Spinal cord (tissue), 10 donors: Measurements from ENCODE around the gene SAP30BP. TPM values are rescaled to one million over a fixed set of nuclear protein-coding genes. Genes with fewer than 3 reads are reported as not detected.
"Not testable (repeated sequence)": the region's sequence is repeated elsewhere in the genome, so short reads cannot be mapped to it uniquely, and the experiment has no call there.

Experiments
- DNase-seq, 6 donors: peaks; one replicate each; pipeline versions ENCODE4 v3.0.0 to v3.0.0-alpha.2; 2013 to 2015; ENCODE audit warnings: low spot score in 6 of 6, low read depth in 4 of 6
- H3K27ac ChIP-seq: one replicate; pipeline ENCODE4 v1.5.1; 2013; ENCODE audit warnings: low read depth, low read length, control low read depth
- H3K27me3 ChIP-seq: one replicate; pipeline ENCODE4 v1.6.1; 2013; ENCODE audit warnings: low read length; ENCODE audit not compliant: control insufficient read depth, insufficient read depth
- H3K36me3 ChIP-seq: one replicate; pipeline ENCODE4 v1.6.1; 2013; ENCODE audit warnings: low read length; ENCODE audit not compliant: control insufficient read depth, insufficient read depth
- H3K4me1 ChIP-seq: one replicate; pipeline ENCODE4 v1.6.1; 2013; ENCODE audit warnings: low read length; ENCODE audit not compliant: control insufficient read depth, insufficient read depth
- H3K4me3 ChIP-seq: one replicate; pipeline ENCODE4 v1.5.1; 2013; ENCODE audit warnings: low read depth, low read length, control low read depth
- H3K9me3 ChIP-seq: one replicate; pipeline ENCODE4 v1.6.1; 2013; ENCODE audit warnings: low read length; ENCODE audit not compliant: control insufficient read depth, insufficient read depth
- WGBS: methylation state at CpG from one replicate; pipeline ENCODE4 v1.1.5; 2013; ENCODE audit warnings: missing lambda C conversion rate; ENCODE audit not compliant: insufficient coverage; 5-methylcytosine and 5-hydroxymethylcytosine counted together
- polyA plus RNA-seq, 2 donors: library from polyadenylated mRNA; unstranded; fragments of 120-200 nt; gene quantifications; one replicate each; pipeline ENCODE4 v1.2.1, GENCODE V29; 2013; ENCODE audit not compliant: insufficient read length in 2 of 2
- total RNA-seq, 2 donors: library from RNA; depleted of rRNA in 1 of 2; stranded (reverse); fragments of 120-200 nt in 1 of 2; fragments of >200 nt in 1 of 2; gene quantifications; one replicate each; pipeline versions ENCODE4 v1.2.3 to v1.2.4, GENCODE V29; 2013 to 2014
- donor health status: healthy.

The SAP30BP gene
- total and polyA plus RNA-seq, 4 donors, result 44.3 to 123 (median 105) TPM

DNA sequence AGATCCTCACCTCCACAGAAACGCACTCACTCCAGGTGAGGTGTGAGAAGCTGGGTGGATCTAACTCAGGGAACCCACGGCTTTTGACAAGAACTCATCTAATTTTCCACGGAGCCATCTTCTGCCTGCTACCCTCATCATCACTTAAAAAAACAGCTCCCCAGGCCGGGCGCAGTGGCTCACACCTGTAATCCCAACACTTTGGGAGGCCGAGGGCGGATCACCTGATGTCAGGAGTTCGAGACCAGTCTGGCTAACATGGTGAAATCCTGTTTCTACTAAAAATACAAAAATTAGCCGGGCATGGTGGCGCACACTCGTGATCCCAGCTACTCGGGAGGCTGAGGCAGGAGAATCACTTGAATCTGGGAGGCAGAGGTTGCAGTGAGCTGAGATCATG is 29.1 kb upstream of the SAP30BP start:
- not testable (repeated sequence) for H3K27ac ChIP-seq

DNA sequence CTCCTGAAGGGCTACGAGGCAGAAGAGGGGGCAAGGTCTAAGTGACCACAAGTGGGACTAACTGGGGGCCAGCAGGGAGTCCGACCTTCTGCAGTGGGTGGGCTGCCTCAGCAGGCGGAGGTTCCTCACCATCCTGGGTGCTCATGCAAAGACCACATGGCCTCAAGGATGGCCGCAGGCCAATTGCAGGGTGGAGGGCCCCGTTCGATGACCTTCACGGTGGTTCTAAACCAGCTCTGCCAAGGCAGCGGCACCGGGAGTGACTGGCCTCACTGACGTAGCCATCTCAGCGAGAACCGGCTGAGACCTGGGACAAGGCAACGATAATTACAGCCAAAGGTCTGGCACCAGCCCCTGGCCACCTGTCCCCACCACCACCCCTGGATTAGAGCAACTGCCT is 28.2 kb upstream of the SAP30BP start:
- DNase-seq, result no peak
- WGBS, result 94% methylated on average over 13 of the region's 13 CpGs
- Histone ChIP-seq H3K27ac (no peak overlapping the region), H3K4me1 (peaks cover 45% of the 10 kb centered on the region), H3K4me3 (no peak overlapping the region), H3K9me3 (no peaks in the 10 kb centered on the region), H3K36me3 (peaks cover 87% of the 10 kb centered on the region), H3K27me3 (no peaks in the 10 kb centered on the region)

More for the DNA sequence above, 29.1 kb upstream of the SAP30BP start:
- not testable (repeated sequence) for H3K27me3 ChIP-seq, H3K9me3 ChIP-seq, DNase-seq, H3K4me3 ChIP-seq
- Histone ChIP-seq H3K4me1 (peaks cover 49% of the 10 kb centered on the region), H3K36me3 (peaks cover 79% of the 10 kb centered on the region)
- WGBS, result 99% methylated on average over 8 of the region's 12 CpGs

DNA sequence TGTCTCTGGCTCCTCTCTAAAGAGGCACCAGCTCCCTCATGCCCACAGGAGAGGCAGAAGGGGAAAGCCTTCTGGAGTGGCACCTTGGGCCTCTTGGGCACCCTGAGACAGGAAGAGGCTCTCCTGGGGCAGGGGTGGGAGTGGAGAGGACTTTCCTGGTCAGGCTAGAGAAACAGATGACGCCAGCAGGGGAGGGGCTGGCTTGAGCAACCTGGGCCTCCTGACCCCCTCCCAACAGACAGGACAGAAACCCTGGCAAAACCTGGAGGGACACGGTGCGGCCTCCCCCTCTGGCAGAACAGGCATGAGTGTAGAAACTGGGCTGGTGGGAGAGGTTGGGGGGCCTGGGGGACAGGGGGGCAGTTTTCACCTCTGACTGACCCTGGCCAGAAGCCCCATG is 27.8 kb upstream of the SAP30BP start:
- no peak overlapping the region for H3K27ac ChIP-seq

DNA sequence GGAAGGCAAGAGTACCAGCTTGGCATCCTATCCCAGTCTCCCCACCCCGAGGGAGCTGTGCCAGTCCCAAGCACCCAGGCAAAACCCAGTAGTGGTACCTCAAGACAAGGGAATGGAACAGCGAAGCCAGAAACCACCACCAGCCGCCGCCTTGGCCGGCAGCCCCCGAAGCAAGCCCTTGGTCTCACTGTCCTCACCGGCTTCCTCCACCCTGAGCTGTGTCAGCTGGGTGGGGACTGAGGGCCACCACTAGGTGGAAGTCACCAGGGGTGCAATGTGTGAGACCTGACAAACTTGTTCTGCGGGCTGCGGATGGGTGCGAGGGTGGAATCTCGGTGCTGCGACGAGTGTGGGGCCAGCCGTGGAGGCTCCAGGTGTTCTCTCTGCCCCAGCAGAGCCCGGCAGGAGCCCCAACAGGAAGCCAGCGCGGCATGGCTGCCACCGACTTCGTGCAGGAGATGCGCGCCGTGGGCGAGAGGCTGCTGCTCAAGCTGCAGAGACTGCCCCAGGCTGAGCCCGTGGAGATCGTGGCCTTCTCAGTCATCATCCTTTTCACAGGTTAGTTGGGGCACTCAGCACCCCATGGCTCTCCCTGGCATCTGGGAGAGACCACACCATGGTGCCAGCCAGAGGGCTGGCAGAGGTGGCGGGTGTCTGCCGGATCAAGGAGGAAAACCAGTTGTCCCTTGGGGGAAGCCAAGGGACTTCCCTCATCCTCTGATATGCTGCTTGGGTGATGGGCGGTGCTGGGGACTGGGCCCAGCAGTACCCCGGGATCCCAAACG is 27.2 kb upstream of the SAP30BP start:
- 96% methylated on average over 26 of the region's 30 CpGs for WGBS
- H3K27me3 ChIP-seq, result no peaks in the 10 kb centered on the region
- DNase-seq, result no peak
- no peaks in the 10 kb centered on the region for H3K9me3 ChIP-seq
- no peak overlapping the region for H3K4me3 ChIP-seq
- peaks cover 85% of the 10 kb centered on the region for H3K36me3 ChIP-seq
- no peak overlapping the region for H3K27ac ChIP-seq
- peaks cover 34% of the 10 kb centered on the region for H3K4me1 ChIP-seq

More for the DNA sequence above, 27.8 kb upstream of the SAP30BP start:
- 100% methylated on average over 1 of the region's 3 CpGs for WGBS
- no peaks in the 10 kb centered on the region for H3K9me3 ChIP-seq
- H3K36me3 ChIP-seq, result peaks cover 89% of the 10 kb centered on the region
- no peak overlapping the region for H3K4me3 ChIP-seq
- DNase-seq, result no peak
- H3K4me1 ChIP-seq, result peaks cover 40% of the 10 kb centered on the region
- H3K27me3 ChIP-seq, result no peaks in the 10 kb centered on the region

DNA sequence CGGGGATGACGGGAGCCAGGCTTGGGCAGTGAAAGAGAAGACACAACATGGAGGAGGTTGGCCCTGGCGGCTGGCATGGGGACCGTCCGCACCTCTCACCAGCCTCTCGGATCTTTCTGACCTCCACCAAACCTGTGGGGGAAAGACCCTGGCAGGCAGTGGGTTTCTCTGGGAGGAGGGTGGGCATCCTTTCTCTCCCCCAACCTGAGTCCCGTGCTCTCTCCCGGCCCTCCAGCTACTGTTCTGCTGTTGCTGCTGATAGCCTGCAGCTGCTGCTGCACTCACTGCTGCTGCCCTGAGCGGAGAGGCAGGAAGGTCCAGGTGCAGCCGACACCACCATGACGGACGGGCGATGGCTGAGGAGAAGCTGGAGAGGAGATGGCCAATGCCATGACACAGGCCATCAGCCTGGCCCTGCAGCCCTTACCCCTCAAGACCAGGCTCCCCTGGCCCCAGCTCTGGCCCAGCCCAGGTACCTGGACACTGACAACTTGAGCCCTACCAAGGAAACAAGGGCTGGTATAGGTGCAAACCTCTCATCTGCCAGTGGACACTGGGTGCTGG is 26.5 kb upstream of the SAP30BP start:
- no peaks in the 10 kb centered on the region for H3K9me3 ChIP-seq
- 87% methylated on average over 6 of the region's 13 CpGs for WGBS
- H3K4me3 ChIP-seq, result no peak overlapping the region
- peaks cover 80% of the 10 kb centered on the region for H3K36me3 ChIP-seq
- H3K27me3 ChIP-seq, result no peaks in the 10 kb centered on the region
- H3K27ac ChIP-seq, result no peak overlapping the region
- H3K4me1 ChIP-seq, result peaks cover 28% of the 10 kb centered on the region
- no peak for DNase-seq

DNA sequence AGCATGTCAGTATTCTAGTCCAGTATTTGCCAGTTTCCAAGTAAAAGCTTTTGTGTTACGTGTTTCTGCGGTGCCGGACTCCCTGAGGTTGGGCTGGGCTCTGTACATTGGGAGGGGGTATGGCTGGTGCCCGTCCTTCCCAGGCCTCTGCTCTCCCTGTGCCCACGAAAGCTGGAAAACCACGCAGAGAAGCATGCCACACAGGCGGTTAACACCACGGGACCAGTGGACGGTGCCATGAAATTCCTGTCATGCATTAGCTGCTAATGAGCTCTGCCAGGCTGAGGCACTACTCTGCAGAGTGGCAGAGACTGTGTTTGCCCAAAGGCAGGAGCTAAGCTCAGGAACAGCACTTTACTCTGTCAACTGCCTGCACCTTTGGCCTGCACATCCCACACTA is 25.8 kb upstream of the SAP30BP start:
- no peak overlapping the region for H3K27ac ChIP-seq

DNA sequence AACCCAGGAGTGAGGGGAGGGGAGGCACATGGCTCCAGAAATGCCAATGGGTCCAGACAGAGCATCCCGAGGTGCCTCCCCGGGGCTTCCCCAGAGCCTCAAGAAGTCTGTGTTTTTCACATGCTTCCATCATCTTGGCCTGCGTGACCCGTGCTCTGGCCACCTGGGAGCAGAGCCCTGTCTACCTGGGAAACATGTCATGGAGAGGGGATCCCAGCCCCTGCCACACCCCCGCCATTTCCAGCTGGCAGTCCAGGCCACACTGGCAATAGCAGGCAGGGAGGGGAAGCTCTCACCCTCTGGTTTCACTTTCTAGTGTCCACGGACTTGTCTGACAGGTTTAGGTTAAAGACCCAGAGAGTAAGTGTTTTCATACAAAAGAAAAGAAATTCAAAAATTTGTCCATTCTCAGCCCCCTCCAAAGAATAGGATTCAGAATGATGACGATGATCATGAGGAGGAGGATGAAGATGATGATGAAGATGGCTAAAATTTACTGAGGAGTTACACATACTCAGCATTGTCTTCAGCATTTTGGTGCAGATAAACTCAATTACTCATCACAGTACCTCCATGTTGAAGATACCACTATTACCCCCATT is 24.9 kb upstream of the SAP30BP start:
- no peaks in the 10 kb centered on the region for H3K27me3 ChIP-seq
- peaks cover 78% of the 10 kb centered on the region for H3K36me3 ChIP-seq
- no peak overlapping the region for H3K4me3 ChIP-seq
- no peaks in the 10 kb centered on the region for H3K9me3 ChIP-seq
- peaks cover 26% of the 10 kb centered on the region for H3K4me1 ChIP-seq
- DNase-seq, result no peak
- 95% methylated on average over 4 of the region's 7 CpGs for WGBS
- H3K27ac ChIP-seq, result no peak overlapping the region

More for the DNA sequence above, 25.8 kb upstream of the SAP30BP start:
- H3K36me3 ChIP-seq, result peaks cover 80% of the 10 kb centered on the region
- peaks cover 28% of the 10 kb centered on the region for H3K4me1 ChIP-seq
- WGBS, result 73% methylated on average over 9 of the region's 9 CpGs
- H3K27me3 ChIP-seq, result no peaks in the 10 kb centered on the region
- no peak for DNase-seq
- H3K9me3 ChIP-seq, result no peaks in the 10 kb centered on the region
- no peak overlapping the region for H3K4me3 ChIP-seq

DNA sequence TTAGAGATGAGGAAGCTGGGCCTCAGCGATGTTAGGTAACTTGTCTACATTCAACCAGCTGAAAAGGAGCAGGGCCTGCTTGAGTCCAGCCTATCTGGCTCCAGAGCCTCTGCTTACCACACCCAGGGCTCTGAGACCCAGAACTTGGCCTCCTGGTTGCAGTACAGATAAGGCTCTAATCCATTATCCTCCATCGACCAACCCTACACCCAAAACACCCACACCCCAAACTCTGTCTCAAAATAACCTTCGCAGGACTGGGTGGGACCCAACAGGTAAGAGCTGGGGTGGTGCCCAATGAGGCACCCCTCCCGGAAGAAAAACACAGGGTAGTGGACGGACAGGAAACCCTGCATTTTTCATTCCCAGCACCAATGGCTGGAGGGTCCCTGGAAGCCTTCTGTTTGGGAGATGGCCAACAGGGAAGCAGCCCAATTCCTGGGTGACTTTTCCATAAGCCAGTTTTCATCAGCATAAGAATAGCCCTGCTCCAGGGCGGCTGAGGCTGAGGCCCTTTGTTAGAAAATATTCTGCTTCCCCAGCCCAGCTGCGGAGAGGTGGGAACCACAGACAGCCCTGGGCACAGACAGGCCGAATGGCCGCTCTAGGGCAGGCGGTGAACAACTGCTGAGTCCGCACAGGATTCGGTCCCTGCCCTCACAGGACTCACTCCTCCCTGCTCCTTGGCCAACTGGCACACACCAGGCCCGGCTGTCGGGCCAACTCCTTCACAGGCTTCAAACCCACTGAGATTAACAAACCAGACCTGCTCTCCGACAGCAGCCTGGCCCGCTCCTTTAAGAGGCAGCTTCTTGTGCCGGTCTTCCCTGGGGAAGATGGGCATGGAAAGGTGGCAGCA is 24.1 kb upstream of the SAP30BP start:
- H3K4me3 ChIP-seq, result no peak overlapping the region
- H3K27me3 ChIP-seq, result no peaks in the 10 kb centered on the region
- peaks cover 75% of the 10 kb centered on the region for H3K36me3 ChIP-seq
- peaks cover 21% of the 10 kb centered on the region for H3K4me1 ChIP-seq
- 74% methylated on average over 16 of the region's 17 CpGs for WGBS
- no peak overlapping the region for H3K27ac ChIP-seq
- no peak for DNase-seq
- H3K9me3 ChIP-seq, result no peaks in the 10 kb centered on the region

DNA sequence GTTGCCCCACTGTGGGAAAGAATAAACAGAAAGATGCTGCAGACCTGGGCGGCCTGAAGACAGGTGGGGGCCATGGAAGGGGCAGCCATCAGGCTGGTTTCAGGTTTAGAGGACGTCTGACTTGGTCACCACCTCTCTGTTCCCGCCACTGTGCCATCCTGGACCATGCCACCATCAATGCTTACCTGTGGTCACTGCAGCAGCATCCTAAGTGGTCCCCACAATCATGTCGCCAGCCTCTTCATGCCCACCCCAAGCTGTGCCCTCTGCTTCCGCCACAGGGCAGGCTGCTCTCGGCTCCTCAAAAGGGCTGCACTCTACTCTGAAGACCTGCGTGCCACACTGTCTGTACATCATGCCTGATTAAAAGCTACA is 23.5 kb upstream of the SAP30BP start:
- 90% methylated on average over 7 of the region's 7 CpGs for WGBS
- no peaks in the 10 kb centered on the region for H3K27me3 ChIP-seq
- no peak overlapping the region for H3K27ac ChIP-seq
- no peak overlapping the region for H3K4me3 ChIP-seq
- H3K9me3 ChIP-seq, result no peaks in the 10 kb centered on the region
- H3K4me1 ChIP-seq, result peaks cover 21% of the 10 kb centered on the region
- H3K36me3 ChIP-seq, result peaks cover 74% of the 10 kb centered on the region
- no peak for DNase-seq
